Neural cell (in vitro differentiated cells): ENCODE measurements around the gene STON2. TPM values are rescaled to one million over a fixed set of nuclear protein-coding genes. Genes with fewer than 3 reads are reported as not detected.

Source experiments
- H2AFZ ChIP-seq: fragments of 200-600, 300-800 bp; sonication (generic), shearing (Covaris generic); 2 replicates; pipeline ENCODE4 v1.6.0; 2014; ENCODE audit warnings: low read depth, mild to moderate bottlenecking, antibody characterized with exemption, low read length, moderate library complexity
- H3F3A ChIP-seq: fragments of 200-600 bp; shearing (Covaris generic); 2 replicates; pipeline ENCODE4 v1.6.1; 2016; ENCODE audit warnings: mild to moderate bottlenecking, moderate library complexity, mixed read lengths, antibody characterized with exemption, low read length; ENCODE audit not compliant: insufficient read depth, poor library complexity, severe bottlenecking
- H3K27ac ChIP-seq: fragments of 200-600, 300-800 bp; sonication (generic), shearing (Covaris generic); 2 replicates; pipeline ENCODE4 v1.5.1; 2014; ENCODE audit warnings: mild to moderate bottlenecking, low read length, moderate library complexity
- H3K27me3 ChIP-seq: fragments of 300-800, 200-600 bp; sonication (generic), shearing (Covaris generic); 2 replicates; pipeline ENCODE4 v1.6.0; 2014; ENCODE audit warnings: mild to moderate bottlenecking, low read depth, low read length, moderate library complexity; ENCODE audit not compliant: insufficient read depth
- H3K36me3 ChIP-seq: fragments of 300-800, 200-600 bp; sonication (generic), shearing (Covaris generic); 2 replicates; pipeline ENCODE4 v1.5.1; 2014; ENCODE audit warnings: mild to moderate bottlenecking, antibody characterized with exemption, low read length, moderate library complexity; ENCODE audit not compliant: insufficient read depth
- H3K4me2 ChIP-seq: fragments of 300-800, 200-600 bp; sonication (generic), shearing (Covaris generic); 2 replicates; pipeline ENCODE4 v1.6.0; 2014; ENCODE audit warnings: mild to moderate bottlenecking, low read length
- H3K4me3 ChIP-seq: fragments of 300-800, 200-600 bp; sonication (generic), shearing (Covaris generic); 2 replicates; pipeline ENCODE4 v1.5.1; 2014; ENCODE audit warnings: mild to moderate bottlenecking, low read length, moderate library complexity
- H3K79me2 ChIP-seq: fragments of 200-600 bp; shearing (Covaris generic); replicated peaks from 2 replicates; pipeline ENCODE4 v1.6.0; 2014; ENCODE audit warnings: mild to moderate bottlenecking, low read length, moderate library complexity; ENCODE audit not compliant: insufficient read depth
- H3K9ac ChIP-seq: fragments of 300-800, 200-600 bp; sonication (generic), shearing (Covaris generic); 2 replicates; pipeline ENCODE4 v1.6.1; 2016; ENCODE audit warnings: mild to moderate bottlenecking, low read length, mixed read lengths
- H3K9me2 ChIP-seq: fragments of 200-600 bp; shearing (Covaris generic); 2 replicates; pipeline ENCODE4 v1.6.1; 2016; ENCODE audit warnings: mild to moderate bottlenecking, low read length, mixed read lengths; ENCODE audit not compliant: insufficient read depth
- H3K9me3 ChIP-seq: fragments of 200-600, 300-800 bp; sonication (generic), shearing (Covaris generic); 2 replicates; pipeline ENCODE4 v1.6.1; 2016; ENCODE audit warnings: mild to moderate bottlenecking, mixed run types, low read length, moderate library complexity, mixed read lengths
- H4K20me1 ChIP-seq: fragments of 200-600 bp; shearing (Covaris generic); 2 replicates; pipeline ENCODE4 v1.6.1; 2016; ENCODE audit warnings: mild to moderate bottlenecking, mixed run types; ENCODE audit not compliant: insufficient read depth
- CTCF ChIP-seq: fragments of 450-650 bp; IDR thresholded peaks from 2 replicates; pipeline ENCODE4 v1.5.1; 2014; ENCODE audit warnings: antibody characterized with exemption, mild to moderate bottlenecking, moderate library complexity; ENCODE audit not compliant: poor library complexity, severe bottlenecking
- EP300 ChIP-seq: fragments of 450-650 bp; conservative IDR thresholded peaks from 2 replicates; pipeline ENCODE4 v1.6.1; 2014; ENCODE audit warnings: antibody characterized with exemption, mild to moderate bottlenecking, moderate library complexity; ENCODE audit not compliant: poor library complexity, severe bottlenecking
- EZH2 ChIP-seq: fragments of 200-600, 300-800 bp; shearing (Covaris generic), sonication (generic); IDR thresholded peaks from 2 replicates; pipeline ENCODE4 v1.6.1; 2014; ENCODE audit warnings: antibody characterized with exemption, low read length, borderline replicate concordance, mild to moderate bottlenecking; ENCODE audit not compliant: insufficient read depth, poor library complexity, severe bottlenecking
- MXI1 ChIP-seq: fragments of 450-650 bp; conservative IDR thresholded peaks from 2 replicates; pipeline ENCODE4 v1.6.1; 2014; ENCODE audit warnings: antibody characterized with exemption, mild to moderate bottlenecking; ENCODE audit not compliant: poor library complexity, severe bottlenecking
- POLR2AphosphoS5 ChIP-seq: IDR thresholded peaks from 2 replicates; pipeline ENCODE4 v1.6.1; 2012
- RAD21 ChIP-seq: fragments of 450-650 bp; conservative IDR thresholded peaks from 2 replicates; pipeline ENCODE4 v1.6.1; 2014; ENCODE audit warnings: antibody characterized with exemption, mild to moderate bottlenecking, moderate library complexity
- REST ChIP-seq: IDR thresholded peaks from 2 replicates; pipeline ENCODE4 v1.6.1; 2012; ENCODE audit warnings: borderline replicate concordance
- SMC3 ChIP-seq: fragments of 450-650 bp; conservative IDR thresholded peaks from 2 replicates; pipeline ENCODE4 v1.6.1; 2014; ENCODE audit warnings: antibody characterized with exemption, mild to moderate bottlenecking, moderate library complexity; ENCODE audit not compliant: poor library complexity
- TAF1 ChIP-seq: IDR thresholded peaks from 2 replicates; pipeline ENCODE4 v1.6.1; 2012; ENCODE audit warnings: low read depth
- polyA plus RNA-seq: library from polyadenylated mRNA; depleted of rRNA; stranded (reverse); fragments of >200 nt; gene quantifications from 2 replicates; pipeline ENCODE4 v1.2.3, GENCODE V29; 2014

The STON2 gene
- polyA plus RNA-seq, 1 donor from 2014 or later = 11.3 TPM

- H3K27ac ChIP-seq = no peak overlapping the region
- H3K36me3 ChIP-seq = no peaks in the 10 kb centered on the region
- no peaks in the 10 kb centered on the region for H3K9me2 ChIP-seq
- H2AFZ ChIP-seq = no peak overlapping the region
- no peak overlapping the region for H3K4me3 ChIP-seq
- no peaks in the 10 kb centered on the region for H3F3A ChIP-seq
- H3K4me2 ChIP-seq = no peak overlapping the region
- no peaks in the 10 kb centered on the region for H3K27me3 ChIP-seq
- no peaks in the 10 kb centered on the region for H3K9me3 ChIP-seq
- no peaks in the 10 kb centered on the region for H3K79me2 ChIP-seq
- no peaks in the 10 kb centered on the region for H4K20me1 ChIP-seq
- TF ChIP-seq SMC3 = no peak
- no peak for TF ChIP-seq REST
- no peak for TF ChIP-seq TAF1
- no peak for TF ChIP-seq EZH2
- no peak overlapping the region for H3K9ac ChIP-seq
Measured at GRCh38 chr14:81386290-81386745, 13.8 kb downstream of the STON2 start.

- Histone ChIP-seq H3K4me3 (no peak overlapping the region), H4K20me1 (no peaks in the 10 kb centered on the region), H2AFZ (no peak overlapping the region), H3F3A (no peaks in the 10 kb centered on the region), H3K9me3 (no peaks in the 10 kb centered on the region), H3K36me3 (no peaks in the 10 kb centered on the region), H3K4me2 (no peak overlapping the region), H3K27me3 (no peaks in the 10 kb centered on the region), H3K9ac (no peak overlapping the region), H3K79me2 (no peaks in the 10 kb centered on the region), H3K9me2 (no peaks in the 10 kb centered on the region), H3K27ac (no peak overlapping the region)
- TF ChIP-seq SMC3 (no peak), TAF1 (no peak), MXI1 (no peak), CTCF (no peak), REST (no peak), POLR2AphosphoS5 (no peak), EP300 (no peak), EZH2 (no peak), RAD21 (no peak)
Measured at GRCh38 chr14:81385886-81386285, 14.2 kb downstream of the STON2 start.
